ENCODE measurements around the gene PLGRKT. TPM values are rescaled to one million over a fixed set of nuclear protein-coding genes. Genes with fewer than 3 reads are reported as not detected.
"Not testable (repeated sequence)": the region's sequence is repeated elsewhere in the genome, so short reads cannot be mapped to it uniquely, and the experiment has no call there.

PLGRKT gene
- polyA plus RNA-seq, 1 experiment, result 13.1 TPM

- Histone ChIP-seq H3K27ac (ENCODE audit: low read depth, low read length) (no peak overlapping the region), H3K9me3 (ENCODE audit: control insufficient read depth, insufficient read depth, low read length) (no peaks in the 10 kb centered on the region; the same call in 1 of the 2 replicates), H3K4me3 (ENCODE audit: low read depth, low read length) (no peak overlapping the region), H3K27me3 (ENCODE audit: control insufficient read depth, insufficient read depth, low read length) (no peaks in the 10 kb centered on the region)
- TF ChIP-seq CTCF (IDR thresholded peaks at IDR 0.05; ENCODE audit: low read depth, low read length), result no peak
- ChIA-PET CTCF (interaction anchor here (0.6 to 1.0 kb wide), 2 partner anchors 32 to 108 kb away, joined by 3 read pairs; no protein-coding TSS in a partner anchor), POLR2A (no interaction called here)
- DNase-seq (ENCODE audit: low read depth, low spot score), result no peak
Observed at GRCh38 chr9:5482194-5482593, 44.5 kb upstream of the PLGRKT start.

- H3K4me3 ChIP-seq (ENCODE audit: low read depth, low read length), result no peak overlapping the region
- no peak for DNase-seq (ENCODE audit: low read depth, low spot score)
- TF ChIP-seq CTCF (IDR thresholded peaks at IDR 0.05; ENCODE audit: low read depth, low read length), result peak; percentile 46
- ChIA-PET CTCF (interaction anchor here (0.6 to 1.0 kb wide), 2 partner anchors 31 to 109 kb away, joined by 3 read pairs; no protein-coding TSS in a partner anchor), POLR2A (no interaction called here)
- no peaks in the 10 kb centered on the region for H3K27me3 ChIP-seq (ENCODE audit: control insufficient read depth, insufficient read depth, low read length)
- no peaks in the 10 kb centered on the region; the same call in 1 of the 2 replicates for H3K9me3 ChIP-seq (ENCODE audit: control insufficient read depth, insufficient read depth, low read length)
- H3K27ac ChIP-seq (ENCODE audit: low read depth, low read length), result no peak overlapping the region
Observed at GRCh38 chr9:5481322-5482040, 43.8 kb upstream of the PLGRKT start.

GRCh38 chr9:5480919-5481318 lies 43.2 kb upstream of the PLGRKT start:
- no peak overlapping the region for H3K27ac ChIP-seq (ENCODE audit: low read depth, low read length)
- H3K4me3 ChIP-seq (ENCODE audit: low read depth, low read length), result no peak overlapping the region
- H3K27me3 ChIP-seq (ENCODE audit: control insufficient read depth, insufficient read depth, low read length), result no peaks in the 10 kb centered on the region
- POLR2A ChIA-PET, result no interaction called here
- no peak for DNase-seq (ENCODE audit: low read depth, low spot score)
- CTCF ChIA-PET, result interaction anchor here (1.2 kb wide), 1 partner anchor 147 kb away, joined by 3 read pairs; no protein-coding TSS in a partner anchor
- TF ChIP-seq CTCF (IDR thresholded peaks at IDR 0.05; ENCODE audit: low read depth, low read length), result no peak
- H3K9me3 ChIP-seq (ENCODE audit: control insufficient read depth, insufficient read depth, low read length), result no peaks in the 10 kb centered on the region; the same call in 1 of the 2 replicates

GRCh38 chr9:5479994-5480694 lies 42.4 kb upstream of the PLGRKT start:
- Histone ChIP-seq H3K9me3 (ENCODE audit: control insufficient read depth, insufficient read depth, low read length) (no peaks in the 10 kb centered on the region; the same call in 1 of the 2 replicates), H3K27me3 (ENCODE audit: control insufficient read depth, insufficient read depth, low read length) (no peaks in the 10 kb centered on the region), H3K27ac (ENCODE audit: low read depth, low read length) (no peak overlapping the region), H3K4me3 (ENCODE audit: low read depth, low read length) (no peak overlapping the region)
- no peak for DNase-seq (ENCODE audit: low read depth, low spot score)
- ChIA-PET POLR2A (no interaction called here), CTCF (interaction anchor here (0.7 to 1.2 kb wide), 4 partner anchors 8 to 148 kb away, joined by 3 to 4 read pairs (median 3); no protein-coding TSS in a partner anchor)
- no peak for TF ChIP-seq CTCF (IDR thresholded peaks at IDR 0.05; ENCODE audit: low read depth, low read length)

GRCh38 chr9:5478206-5478605 lies 40.5 kb upstream of the PLGRKT start:
- no peak for DNase-seq (ENCODE audit: low read depth, low spot score)
- ChIA-PET CTCF (no interaction called here), POLR2A (no interaction called here)
- Histone ChIP-seq H3K9me3 (ENCODE audit: control insufficient read depth, insufficient read depth, low read length) (no peaks in the 10 kb centered on the region; the same call in 1 of the 2 replicates), H3K27ac (ENCODE audit: low read depth, low read length) (no peak overlapping the region), H3K4me3 (ENCODE audit: low read depth, low read length) (no peak overlapping the region), H3K27me3 (ENCODE audit: control insufficient read depth, insufficient read depth, low read length) (no peaks in the 10 kb centered on the region)
- TF ChIP-seq CTCF (IDR thresholded peaks at IDR 0.05; ENCODE audit: low read depth, low read length), result no peak

- H3K4me3 ChIP-seq (ENCODE audit: low read depth, low read length); CTCF ChIA-PET; H3K9me3 ChIP-seq (ENCODE audit: control insufficient read depth, insufficient read depth, low read length); H3K27ac ChIP-seq (ENCODE audit: low read depth, low read length); DNase-seq (ENCODE audit: low read depth, low spot score); POLR2A ChIA-PET; H3K27me3 ChIP-seq (ENCODE audit: control insufficient read depth, insufficient read depth, low read length): not testable (repeated sequence)
Observed at GRCh38 chr9:5475611-5476010, 37.9 kb upstream of the PLGRKT start.
